ENCODE data around the gene H2AZ2.

GRCh38 chr7:44897309-44897708 lies 49.4 kb upstream of the H2AZ2 start:
- TF ChIP-seq CTCF (IDR thresholded peaks at IDR 0.05; ENCODE audit: borderline replicate concordance, extremely low read depth, low read length, poor library complexity, severe bottlenecking) (no peak), EZH2 (IDR thresholded peaks at IDR 0.05; ENCODE audit: borderline replicate concordance, low read depth, low read length, severe bottlenecking) (no peak)

Data from DND-41 (cell line).